Measurements from ENCODE around the gene GRID1.

GRID1 gene

GRCh38 chr10:86310702-86311101 is 55.9 kb downstream of the GRID1 start:
- DNase-seq = no peak

- no peak for DNase-seq
These were observed 56.3 kb downstream of the GRID1 start for GRCh38 chr10:86310291-86310690.

- no peak for DNase-seq
These were observed 58.5 kb downstream of the GRID1 start for GRCh38 chr10:86308056-86308455.

GRCh38 chr10:86306628-86307278 is 59.8 kb downstream of the GRID1 start:
- DNase-seq = no peak

- no peak for DNase-seq
These were observed 61.1 kb downstream of the GRID1 start for GRCh38 chr10:86305521-86305920.

- DNase-seq = no peak
These were observed 62.2 kb downstream of the GRID1 start for GRCh38 chr10:86304436-86304835.

GRCh38 chr10:86303626-86304025 is 63.0 kb downstream of the GRID1 start:
- DNase-seq = no peak

- no peak for DNase-seq
These were observed 64.6 kb downstream of the GRID1 start for GRCh38 chr10:86301971-86302370.

- no peak for DNase-seq
These were observed 65.4 kb downstream of the GRID1 start for GRCh38 chr10:86300931-86301830.

- no peak for DNase-seq
These were observed 66.1 kb downstream of the GRID1 start for GRCh38 chr10:86300399-86300925.

GRCh38 chr10:86299562-86299961 is 67.0 kb downstream of the GRID1 start:
- no peak for DNase-seq

GRCh38 chr10:86298501-86299001 is 68.0 kb downstream of the GRID1 start:
- no peak for DNase-seq

- DNase-seq = no peak
These were observed 70.8 kb downstream of the GRID1 start for GRCh38 chr10:86295791-86296190.

- no peak for DNase-seq
These were observed 71.2 kb downstream of the GRID1 start for GRCh38 chr10:86295351-86295750.

- no peak for DNase-seq
These were observed 72.0 kb downstream of the GRID1 start for GRCh38 chr10:86294346-86295265.

- no peak for DNase-seq
These were observed 73.2 kb downstream of the GRID1 start for GRCh38 chr10:86293396-86293791.

- no peak for DNase-seq
These were observed 73.9 kb downstream of the GRID1 start for GRCh38 chr10:86292462-86293395.

GRCh38 chr10:86291616-86292340 is 74.8 kb downstream of the GRID1 start:
- no peak for DNase-seq

GRCh38 chr10:86290933-86291615 is 75.5 kb downstream of the GRID1 start:
- DNase-seq = no peak

GRCh38 chr10:86289577-86289868 is 77.1 kb downstream of the GRID1 start:
- DNase-seq = no peak
